Common myeloid progenitor, CD34-positive (primary cell): ENCODE data around the gene TGFBR1.

Experiments used
- CTCF ChIA-PET: fragments of 350-600 bp; sonication (Branson Sonifier 250); formaldehyde crosslinking; loops from one replicate; lab custom pipeline; 2021; ENCODE audit warnings: antibody characterized with exemption; lab: Charles Lee
- POLR2A ChIA-PET: fragments of 350-600 bp; sonication (Branson Sonifier 250); formaldehyde crosslinking; loops from one replicate; lab custom pipeline; 2021; ENCODE audit warnings: antibody characterized with exemption; lab: Charles Lee
- DNase-seq, 3 donors: peaks; one replicate each; pipeline versions ENCODE4 v3.0.0 to v3.0.0-alpha.2; 2013
- H3K27ac ChIP-seq, 2 experiments: 1 replicate in 1 of 2; 2 replicates in 1 of 2; pipeline ENCODE4 v1.7.0; 2013; ENCODE audit warnings: inconsistent platforms in 2 of 2, low read length in 2 of 2, mild to moderate bottlenecking in 2 of 2, low read depth in 1 of 2, moderate library complexity in 1 of 2; ENCODE audit not compliant: severe bottlenecking in 2 of 2, insufficient read depth in 1 of 2, poor library complexity in 1 of 2
- H3K27me3 ChIP-seq, 5 experiments: replicated peaks in 2 of 5; 1 replicate in 3 of 5; 2 replicates in 2 of 5; pipeline versions ENCODE4 v1.6.1 to v1.7.0; 2013; ENCODE audit warnings: low read length in 4 of 5, mild to moderate bottlenecking in 2 of 5, moderate library complexity in 2 of 5, inconsistent platforms in 1 of 5; ENCODE audit not compliant: insufficient read depth in 5 of 5, control insufficient read depth in 4 of 5
- H3K36me3 ChIP-seq, 4 experiments: 1 replicate in 2 of 4; 2 replicates in 2 of 4; pipeline versions ENCODE4 v1.6.1 to v1.7.0; 2013; ENCODE audit warnings: low read length in 3 of 4, control low read depth in 1 of 4, mild to moderate bottlenecking in 1 of 4; ENCODE audit not compliant: control insufficient read depth in 4 of 4, insufficient read depth in 4 of 4
- H3K4me1 ChIP-seq, 4 experiments: 1 replicate in 3 of 4; 2 replicates in 1 of 4; pipeline versions ENCODE4 v1.6.1 to v1.7.1; 2013; ENCODE audit warnings: low read length in 3 of 4, mild to moderate bottlenecking in 3 of 4, control low read depth in 1 of 4, inconsistent platforms in 1 of 4, moderate library complexity in 1 of 4; ENCODE audit not compliant: control insufficient read depth in 4 of 4, insufficient read depth in 4 of 4; ENCODE audit errors: control extremely low read depth in 1 of 4
- H3K4me3 ChIP-seq, 7 experiments: 1 replicate in 4 of 7; 2 replicates in 3 of 7; pipeline versions ENCODE4 v1.5.1 to v1.7.0; 2013; ENCODE audit warnings: mild to moderate bottlenecking in 7 of 7, low read length in 6 of 7, moderate library complexity in 6 of 7, inconsistent platforms in 2 of 7, low read depth in 2 of 7, control low read depth in 1 of 7; ENCODE audit not compliant: insufficient read depth in 4 of 7, control insufficient read depth in 1 of 7; ENCODE audit errors: extremely low read depth in 1 of 7
- H3K9me3 ChIP-seq, 5 experiments: 1 replicate in 4 of 5; 2 replicates in 1 of 5; pipeline versions ENCODE4 v1.6.1 to v1.7.1; 2013; ENCODE audit warnings: low read length in 4 of 5, mild to moderate bottlenecking in 2 of 5, inconsistent platforms in 1 of 5, low read depth in 1 of 5, moderate library complexity in 1 of 5; ENCODE audit not compliant: control insufficient read depth in 4 of 5, insufficient read depth in 2 of 5; ENCODE audit errors: control extremely low read depth in 1 of 5
- WGBS: methylation state at CpG from one replicate; pipeline ENCODE4 v1.1.5; 2013; ENCODE audit not compliant: insufficient coverage; 5-methylcytosine and 5-hydroxymethylcytosine counted together

Gene TGFBR1

DNA sequence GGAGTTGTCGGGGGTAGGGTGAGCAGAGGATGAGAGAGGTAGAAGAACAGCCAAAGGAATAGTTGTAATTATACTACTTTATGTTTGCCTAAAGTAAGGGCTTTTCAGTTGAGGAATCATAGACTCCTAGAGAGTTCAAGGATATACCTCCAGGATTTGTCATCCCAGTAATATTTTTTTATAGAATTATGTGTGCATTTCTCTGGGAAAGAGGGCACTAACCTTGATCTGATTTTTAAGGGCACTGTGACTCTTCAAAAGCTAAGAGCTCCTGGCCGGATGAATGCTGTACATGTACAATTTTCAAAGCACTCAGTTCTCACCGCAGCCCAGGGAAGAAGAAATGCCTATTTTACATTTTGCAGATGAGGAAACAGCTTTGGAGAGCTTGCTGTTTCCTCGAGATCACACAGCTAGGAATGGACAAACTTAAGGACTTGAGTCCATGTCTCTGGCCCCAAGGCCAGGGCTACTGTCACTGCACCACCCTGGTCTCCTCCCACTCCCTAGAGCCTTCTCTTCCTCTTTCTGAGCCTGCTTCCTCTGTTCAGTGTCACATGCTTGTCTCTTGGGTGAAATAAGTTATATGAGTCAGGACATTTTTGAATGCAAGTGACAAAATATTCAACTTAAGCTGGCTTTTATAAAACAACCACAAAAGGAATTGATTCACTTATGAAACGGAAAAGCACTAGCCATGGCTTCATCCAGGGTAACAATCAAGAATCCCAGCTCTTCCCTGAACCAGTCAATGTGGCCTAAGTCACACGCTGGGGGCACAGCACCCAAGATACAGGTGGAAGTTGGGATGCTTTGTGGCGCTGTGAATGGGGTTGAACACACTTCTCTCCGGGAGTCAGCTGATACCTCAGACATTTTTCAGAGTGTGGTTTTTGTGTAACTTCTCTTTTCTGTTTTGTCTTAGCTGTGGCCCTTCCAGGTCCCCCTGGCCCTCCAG lies 45.7 kb upstream of the TGFBR1 start:
- POLR2A ChIA-PET: interaction anchor here (0.5 to 1.0 kb wide), 3 partner anchors 12 to 843 kb away, joined by 3 to 5 read pairs (median 3); partner anchors contain the start of gene TGFBR1
- WGBS: 10% methylated on average over 6 of the region's 8 CpGs
- Histone ChIP-seq H3K27ac (peak overlapping the region in 1 of 2 experiments; percentile 73), H3K36me3 (no peaks in the 10 kb centered on the region), H3K27me3 (no peaks in the 10 kb centered on the region), H3K9me3 (no peaks in the 10 kb centered on the region), H3K4me1 (peaks cover 38 to 67% (median 42%) of the 10 kb centered on the region in 4 experiments), H3K4me3 (peak overlapping the region in 5 of 7 experiments; percentile 21 to 57 (median 33))
- peak; percentile 70 to 94 (median 90) for DNase-seq
- CTCF ChIA-PET: interaction anchor here (1.1 to 2.7 kb wide), 10 partner anchors 10 to 79 kb away, joined by 3 to 22 read pairs (median 4); partner anchors contain the start of gene TGFBR1

DNA sequence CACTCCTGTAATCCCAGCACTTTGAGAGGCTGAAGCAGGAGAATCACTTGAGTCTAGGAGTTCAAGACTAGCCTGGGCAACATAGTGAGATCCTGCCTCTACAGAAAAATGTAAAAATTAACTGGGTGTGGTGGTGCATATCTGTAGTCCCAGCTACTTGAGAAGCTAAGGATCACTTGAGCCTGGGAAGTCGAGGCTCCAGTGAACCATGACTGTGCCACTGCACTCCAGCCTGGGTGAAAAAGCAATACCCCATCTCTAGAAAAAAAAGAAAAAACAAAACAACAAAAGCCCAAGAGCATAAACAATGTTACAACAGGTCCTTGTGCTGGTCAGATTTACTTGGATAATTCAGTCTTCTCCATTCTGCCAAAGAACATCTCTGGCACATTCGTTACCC lies 44.3 kb upstream of the TGFBR1 start:
- H3K4me3 ChIP-seq: no peak overlapping the region
- H3K27ac ChIP-seq: no peak overlapping the region
- WGBS: 100% methylated on average over 2 of the region's 2 CpGs
- H3K36me3 ChIP-seq: no peaks in the 10 kb centered on the region
- POLR2A ChIA-PET: no interaction called here
- CTCF ChIA-PET: interaction anchor here (1.3 to 2.0 kb wide), 3 partner anchors 24 to 92 kb away, joined by 4 to 5 read pairs (median 5); partner anchors contain the start of gene TGFBR1
- H3K9me3 ChIP-seq: no peaks in the 10 kb centered on the region
- no peaks in the 10 kb centered on the region for H3K27me3 ChIP-seq
- DNase-seq: no peak
- H3K4me1 ChIP-seq: peaks cover 38 to 64% (median 42%) of the 10 kb centered on the region in 4 experiments

DNA sequence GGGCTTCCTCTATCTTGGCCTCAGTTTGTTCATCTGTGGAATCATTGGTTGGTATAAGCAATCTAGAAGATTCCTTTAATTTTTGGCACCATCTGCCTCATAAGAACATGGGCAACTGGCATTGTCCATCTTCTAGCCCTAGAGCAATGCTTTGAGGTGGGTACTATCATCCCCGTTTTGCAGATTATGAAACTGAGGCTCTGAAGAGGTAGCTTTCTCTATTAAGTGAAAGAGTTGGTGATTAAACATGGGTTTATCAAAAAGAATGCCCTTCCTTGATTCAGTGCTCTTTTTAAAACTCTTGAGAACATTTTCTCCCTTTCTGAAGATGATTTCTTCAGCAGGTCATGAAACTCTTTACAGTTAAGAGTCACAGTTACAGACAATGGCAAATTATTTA lies 42.4 kb upstream of the TGFBR1 start:
- Histone ChIP-seq H3K4me1 (peaks cover 22 to 45% (median 33%) of the 10 kb centered on the region in 4 experiments), H3K9me3 (no peaks in the 10 kb centered on the region), H3K4me3 (no peak overlapping the region), H3K27me3 (no peaks in the 10 kb centered on the region), H3K27ac (no peak overlapping the region), H3K36me3 (no peaks in the 10 kb centered on the region)
- no CpG with 5 or more reads among the region's 1 CpG for WGBS
- DNase-seq: no peak
- CTCF ChIA-PET: interaction anchor here (1.1 kb wide), 1 partner anchor 17 kb away, joined by 3 read pairs; no protein-coding TSS in a partner anchor
- POLR2A ChIA-PET: no interaction called here

DNA sequence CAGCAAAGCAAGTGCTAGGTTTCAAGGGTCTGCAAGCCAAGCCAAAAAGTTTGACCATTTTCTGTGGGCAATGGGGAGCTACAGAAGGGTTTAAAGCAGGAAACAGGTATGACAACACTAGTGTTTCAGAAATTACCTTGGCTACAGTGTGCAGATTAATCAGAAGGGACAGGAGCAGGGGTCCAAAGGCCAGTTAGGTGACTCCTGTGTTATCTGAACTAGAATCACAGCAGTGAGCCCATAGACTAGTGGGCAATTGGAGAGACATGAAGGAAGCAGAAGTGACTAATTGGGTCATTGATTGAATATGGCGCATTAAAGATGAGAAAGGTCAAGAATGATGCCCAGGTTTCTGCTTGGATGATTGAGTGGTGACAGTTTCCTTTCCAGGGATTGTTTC lies 41.4 kb upstream of the TGFBR1 start:
- Histone ChIP-seq H3K4me1 (peaks cover 14 to 35% (median 23%) of the 10 kb centered on the region in 4 experiments), H3K27ac (no peak overlapping the region), H3K27me3 (no peaks in the 10 kb centered on the region), H3K9me3 (no peaks in the 10 kb centered on the region), H3K4me3 (no peak overlapping the region), H3K36me3 (no peaks in the 10 kb centered on the region)
- CTCF ChIA-PET: interaction anchor here (1.1 kb wide), 1 partner anchor 16 kb away, joined by 3 read pairs; no protein-coding TSS in a partner anchor
- 100% methylated on average over 1 of the region's 1 CpG for WGBS
- POLR2A ChIA-PET: no interaction called here
- DNase-seq: no peak

DNA sequence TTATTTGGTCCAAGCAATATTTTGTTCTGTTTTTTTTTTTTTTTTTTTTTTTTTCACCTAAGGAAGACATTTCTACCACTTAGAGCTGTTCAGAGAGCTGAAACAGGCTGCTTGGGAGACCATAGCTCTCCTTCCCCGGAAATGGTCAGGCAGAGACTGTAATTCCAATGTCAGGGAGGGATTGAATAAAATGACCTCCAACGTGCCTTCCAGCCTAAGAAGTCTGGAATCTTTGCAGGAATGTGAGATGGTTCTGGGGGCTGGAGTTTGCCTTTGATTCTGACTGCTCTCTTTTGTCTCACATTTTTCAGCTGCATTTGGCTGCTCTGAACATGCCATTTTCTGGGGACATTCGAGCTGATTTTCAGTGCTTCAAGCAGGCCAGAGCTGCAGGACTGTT lies 38.3 kb upstream of the TGFBR1 start:
- ChIA-PET CTCF (interaction anchor here (0.7 to 1.2 kb wide), 5 partner anchors 8 to 65 kb away, joined by 3 read pairs; no protein-coding TSS in a partner anchor), POLR2A (no interaction called here)
- H3K27me3 ChIP-seq: no peaks in the 10 kb centered on the region
- WGBS: 89% methylated on average over 2 of the region's 3 CpGs
- peaks cover 0 to 15% (median 1%) of the 10 kb centered on the region in 4 experiments for H3K4me1 ChIP-seq
- no peak for DNase-seq
- no peak overlapping the region for H3K4me3 ChIP-seq
- H3K27ac ChIP-seq: no peak overlapping the region
- no peaks in the 10 kb centered on the region for H3K36me3 ChIP-seq
- no peaks in the 10 kb centered on the region for H3K9me3 ChIP-seq

DNA sequence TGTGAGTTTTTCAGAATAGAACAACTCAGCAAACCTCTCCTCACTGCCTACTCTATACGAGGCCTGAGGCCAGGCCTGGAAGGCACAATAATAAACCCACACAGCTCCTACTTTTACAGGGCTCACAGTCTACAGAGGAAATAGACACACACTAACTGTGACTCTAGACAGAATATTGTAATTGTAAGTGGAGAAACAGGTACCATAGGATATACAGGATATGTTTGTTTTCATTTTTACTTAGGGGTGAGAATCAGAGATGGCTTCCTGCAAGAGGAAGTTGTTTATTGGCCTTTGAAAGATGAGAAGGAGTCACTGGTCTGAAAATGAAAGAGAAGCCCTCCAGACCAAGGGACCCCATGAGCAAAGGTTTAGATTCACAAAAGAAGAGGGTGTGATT lies 35.8 kb upstream of the TGFBR1 start:
- Histone ChIP-seq H3K27me3 (no peaks in the 10 kb centered on the region), H3K4me1 (peaks cover 0 to 9% (median 1%) of the 10 kb centered on the region in 4 experiments), H3K4me3 (no peak overlapping the region), H3K36me3 (no peaks in the 10 kb centered on the region), H3K9me3 (no peaks in the 10 kb centered on the region), H3K27ac (no peak overlapping the region)
- peak in 1 of 3 donors; percentile 26 for DNase-seq
- POLR2A ChIA-PET: no interaction called here
- CTCF ChIA-PET: interaction anchor here (1.2 to 1.6 kb wide), 2 partner anchors 11 to 14 kb away, joined by 3 to 4 read pairs; no protein-coding TSS in a partner anchor
- WGBS: no CpG with 5 or more reads among the region's 1 CpG
